Measurements from ENCODE around the gene GABARAP. TPM values are rescaled to one million over a fixed set of nuclear protein-coding genes. Genes with fewer than 3 reads are reported as not detected.

The GABARAP gene
- total and polyA plus RNA-seq, 2 donors (not counting 1 experiment from before 2014, with no cell fraction given), result 323 to 371 TPM

GRCh38 chr17:7252176-7253043 lies 10.2 kb upstream of the GABARAP start, which contains the start of gene ELP5:
ELP5 (plus strand) TSS chr17:7252215; CDS start chr17:7252551, 336 bp downstream.
- no peak for TF ChIP-seq EZH2 (IDR thresholded peaks at IDR 0.05; ENCODE audit: borderline replicate concordance, insufficient read depth, low read depth, low read length, poor library complexity, severe bottlenecking)
- TF ChIP-seq CTCF (IDR thresholded peaks at IDR 0.05), result no peak
- CTCF ChIA-PET, result interaction anchor here (0.8 to 1.6 kb wide), 3 partner anchors 11 to 44 kb away, joined by 3 to 6 read pairs (median 3); partner anchors contain the start of gene PHF23
- POLR2A ChIA-PET, result interaction anchor here (0.8 to 3.6 kb wide), 5 partner anchors 10 to 375 kb away, joined by 3 to 26 read pairs (median 7); partner anchors contain the start of genes ACADVL, DLG4, GABARAP and NEURL4
- Mint-ChIP-seq H3K27me3 (no peaks in the 10 kb centered on the region), H3K4me3 (peak within 1 kb of the TSS; percentile 98), H3K27ac (peak within 1 kb of the TSS; percentile 100), H3K4me1 (peaks cover 44% of the 10 kb centered on the region), H3K9me3 (ENCODE audit: insufficient read depth) (no peaks in the 10 kb centered on the region)
- Histone ChIP-seq H3K9ac (ENCODE audit: low read length) (peak within 1 kb of the TSS; percentile 94), H3K36me3 (replicated peaks in 1 of 2; ENCODE audit: control extremely low read depth in 1 of 2, control insufficient read depth in 1 of 2, extremely low read depth in 1 of 2, insufficient read depth in 2 of 2, low read length in 1 of 2) (peaks cover 6 to 33% of the 10 kb centered on the region in 2 experiments), H3K27me3 (replicated peaks in 1 of 4; ENCODE audit: control extremely low read depth in 1 of 4, control insufficient read depth in 3 of 4, insufficient read depth in 4 of 4, low read length in 3 of 4) (no peaks in the 10 kb centered on the region), H3K4me3 (ENCODE audit: control extremely low read depth in 1 of 5, extremely low read depth in 1 of 5, insufficient read depth in 1 of 5, low read depth in 2 of 5, low read length in 4 of 5) (peak within 1 kb of the TSS; percentile 69 to 90 (median 78)), H3K4me1 (ENCODE audit: control insufficient read depth in 2 of 2, insufficient read depth in 2 of 2, low read length in 2 of 2) (peaks cover 30 to 33% of the 10 kb centered on the region in 2 donors), H3K79me2 (ENCODE audit: control insufficient read depth, insufficient read depth, low read length) (peaks cover 52% of the 10 kb centered on the region), H3K9me3 (ENCODE audit: control extremely low read depth in 1 of 3, control insufficient read depth in 2 of 3, insufficient read depth in 1 of 3, low read length in 2 of 3) (no peaks in the 10 kb centered on the region), H3K4me2 (replicated peaks; ENCODE audit: low read depth, low read length, poor library complexity, severe bottlenecking) (peak within 1 kb of the TSS; percentile 99), H4K20me1 (ENCODE audit: control insufficient read depth, insufficient read depth, low read length, poor library complexity, severe bottlenecking) (peaks cover 11% of the 10 kb centered on the region), H3K27ac (ENCODE audit: low read length in 2 of 2) (peak within 1 kb of the TSS; percentile 98 to 100), H2AFZ (ENCODE audit: insufficient read depth, low read depth, low read length, poor library complexity, severe bottlenecking) (peak within 1 kb of the TSS; percentile 86)
- WGBS (ENCODE audit: insufficient coverage), result under 1% methylated on average over 47 of the region's 55 CpGs
- peak; percentile 64 for ATAC-seq (ENCODE audit: low read depth)
- peak; percentile 100 for DNase-seq
- intact Hi-C loops (cut with micrococcal nuclease), result loop anchor here (1.0 to 5.0 kb wide), 10 partner anchors 38 to 605 kb away; partner anchors contain the start of genes CYB5D1, EIF5A, NAA38 and NEURL4

Data from B cell (primary cell).